ENCODE results near the gene SMPD3.

DNA sequence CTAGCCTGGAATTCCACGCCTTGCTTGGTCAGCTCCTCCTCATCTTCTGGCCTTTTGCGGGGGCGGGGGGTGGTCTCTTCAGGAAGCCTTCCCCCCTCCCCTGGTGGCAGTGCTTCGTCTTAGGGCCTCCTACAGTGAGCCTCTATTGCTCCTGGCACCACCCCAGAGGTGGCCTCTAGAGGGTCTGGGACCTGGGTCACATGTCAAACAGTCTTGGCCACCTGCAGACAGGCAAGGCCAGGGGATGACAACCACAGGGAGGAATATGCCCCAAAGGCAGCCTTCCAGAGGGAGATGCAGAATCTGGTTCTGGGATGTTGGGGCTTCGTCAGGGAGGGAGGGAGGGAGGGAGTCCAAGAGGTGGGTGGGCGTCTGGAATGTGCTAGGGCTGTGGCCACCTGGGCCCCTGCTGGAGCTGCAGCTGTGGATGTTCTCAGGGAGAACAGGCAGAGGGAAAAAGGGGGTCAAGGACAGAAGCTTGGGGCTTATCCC, 50.6 kb downstream of the SMPD3 start:
- TF ChIP-seq, protein P1, sequence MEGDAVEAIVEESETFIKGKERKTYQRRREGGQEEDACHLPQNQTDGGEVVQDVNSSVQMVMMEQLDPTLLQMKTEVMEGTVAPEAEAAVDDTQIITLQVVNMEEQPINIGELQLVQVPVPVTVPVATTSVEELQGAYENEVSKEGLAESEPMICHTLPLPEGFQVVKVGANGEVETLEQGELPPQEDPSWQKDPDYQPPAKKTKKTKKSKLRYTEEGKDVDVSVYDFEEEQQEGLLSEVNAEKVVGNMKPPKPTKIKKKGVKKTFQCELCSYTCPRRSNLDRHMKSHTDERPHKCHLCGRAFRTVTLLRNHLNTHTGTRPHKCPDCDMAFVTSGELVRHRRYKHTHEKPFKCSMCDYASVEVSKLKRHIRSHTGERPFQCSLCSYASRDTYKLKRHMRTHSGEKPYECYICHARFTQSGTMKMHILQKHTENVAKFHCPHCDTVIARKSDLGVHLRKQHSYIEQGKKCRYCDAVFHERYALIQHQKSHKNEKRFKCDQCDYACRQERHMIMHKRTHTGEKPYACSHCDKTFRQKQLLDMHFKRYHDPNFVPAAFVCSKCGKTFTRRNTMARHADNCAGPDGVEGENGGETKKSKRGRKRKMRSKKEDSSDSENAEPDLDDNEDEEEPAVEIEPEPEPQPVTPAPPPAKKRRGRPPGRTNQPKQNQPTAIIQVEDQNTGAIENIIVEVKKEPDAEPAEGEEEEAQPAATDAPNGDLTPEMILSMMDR (IDR thresholded peaks at IDR 0.05 in 2 of 3, conservative IDR thresholded peaks at IDR 0.05 in 1 of 3; ENCODE audit: borderline replicate concordance in 1 of 3, insufficient read depth in 1 of 3, low read depth in 2 of 3, low read length in 2 of 3) = no peak
- TF ChIP-seq CEBPB (IDR thresholded peaks at IDR 0.05; ENCODE audit: low read depth) = no peak

Measured in HCT116 (cell line).